Endothelial cell of umbilical vein (primary cell): Measurements from ENCODE around the gene TMED7. TPM values are rescaled to one million over a fixed set of nuclear protein-coding genes. Genes with fewer than 3 reads are reported as not detected.

Experiments
- BruUV-seq: library from RNA; stranded (reverse); fragments of 400-500 nt; replicated peaks from 2 replicates; lab custom pipeline; 2021; lab: Mats Ljungman, UMichigan
- CTCF ChIA-PET: fragments of 300-600, 350-600 bp; sonication (Branson Sonifier 250); formaldehyde crosslinking; loops from one replicate; lab custom pipeline; 2021; ENCODE audit warnings: antibody characterized with exemption, inconsistent platforms; lab: Charles Lee
- POLR2A ChIA-PET: fragments of 300-600, 350-600 bp; sonication (Branson Sonifier 250); formaldehyde crosslinking; loops from one replicate; lab custom pipeline; 2021; ENCODE audit warnings: antibody characterized with exemption, inconsistent platforms; lab: Charles Lee
- DNase-seq: peaks from one replicate; pipeline ENCODE4 v3.0.0-alpha.2; 2011; ENCODE audit warnings: low read depth, low spot score
- FAIRE-seq: peaks from 2 replicates; lab custom pipeline; 2011; peaks lifted over from hg19 to GRCh38; lab: Jason Lieb, UNC
- H2AFZ ChIP-seq: 2 replicates; pipeline ENCODE4 v1.6.0; 2012; ENCODE audit warnings: low read depth, low read length, control low read depth, inconsistent platforms
- H3K27ac ChIP-seq: 2 replicates; pipeline ENCODE4 v1.5.1; 2011; ENCODE audit warnings: low read depth, mild to moderate bottlenecking, control low read depth, low read length, moderate library complexity; ENCODE audit not compliant: insufficient read depth
- H3K27me3 ChIP-seq, 2 experiments: 2 replicates each; pipeline versions ENCODE4 v1.6.0 to v1.6.1; 2011; ENCODE audit warnings: low read length in 2 of 2, mixed read lengths in 1 of 2; ENCODE audit not compliant: control insufficient read depth in 2 of 2, insufficient read depth in 2 of 2
- H3K36me3 ChIP-seq, 2 experiments: 2 replicates in 1 of 2; 3 replicates in 1 of 2; pipeline ENCODE4 v1.5.1; 2011; ENCODE audit warnings: low read length in 2 of 2, mild to moderate bottlenecking in 1 of 2, moderate library complexity in 1 of 2; ENCODE audit not compliant: control insufficient read depth in 2 of 2, insufficient read depth in 2 of 2; ENCODE audit errors: extremely low read depth in 1 of 2
- H3K4me1 ChIP-seq: 3 replicates; pipeline ENCODE4 v1.5.1; 2011; ENCODE audit warnings: mild to moderate bottlenecking, low read length; ENCODE audit not compliant: control insufficient read depth, insufficient read depth; ENCODE audit errors: extremely low read depth
- H3K4me2 ChIP-seq: 2 replicates; pipeline ENCODE4 v1.6.1; 2011; ENCODE audit warnings: low read length, control low read depth, mixed read lengths; ENCODE audit not compliant: insufficient read depth
- H3K4me3 ChIP-seq, 3 experiments: fragments of 200-600 bp in 1 of 3; sonication (generic), shearing (Covaris generic) in 1 of 3; replicated peaks in 1 of 3; 2 replicates each; pipeline ENCODE4 v1.5.1; 2011 to 2016; ENCODE audit warnings: control low read depth in 3 of 3, low read length in 3 of 3, mild to moderate bottlenecking in 2 of 3, inconsistent platforms in 1 of 3, low read depth in 1 of 3, moderate library complexity in 1 of 3; ENCODE audit not compliant: insufficient read depth in 1 of 3
- H3K79me2 ChIP-seq: 2 replicates; pipeline ENCODE4 v1.6.0; 2012; ENCODE audit warnings: low read length, inconsistent platforms; ENCODE audit not compliant: control insufficient read depth, insufficient read depth
- H3K9ac ChIP-seq: replicated peaks from 2 replicates; pipeline ENCODE3; 2011; ENCODE audit warnings: low read length, control low read depth; ENCODE audit not compliant: insufficient read depth; ENCODE audit errors: extremely low read depth
- H3K9me1 ChIP-seq: replicated peaks from 3 replicates; pipeline ENCODE4 v1.6.0; 2011; ENCODE audit warnings: mild to moderate bottlenecking, low read length; ENCODE audit not compliant: control insufficient read depth, insufficient read depth; ENCODE audit errors: extremely low read depth
- H3K9me3 ChIP-seq: replicated peaks from 2 replicates; pipeline ENCODE4 v1.5.1; 2012; ENCODE audit warnings: low read length, inconsistent platforms; ENCODE audit not compliant: control insufficient read depth, insufficient read depth
- H4K20me1 ChIP-seq: replicated peaks from 2 replicates; pipeline ENCODE3; 2011; ENCODE audit warnings: mild to moderate bottlenecking, low read length; ENCODE audit not compliant: control insufficient read depth, insufficient read depth; ENCODE audit errors: extremely low read depth
- CTCF ChIP-seq, 2 donors: IDR thresholded peaks; 1 replicate in 1 of 2; 2 replicates in 1 of 2; pipeline ENCODE4 v1.5.1; 2011; ENCODE audit warnings: low read length in 2 of 2, mild to moderate bottlenecking in 2 of 2, moderate library complexity in 2 of 2, control low read depth in 1 of 2, inconsistent platforms in 1 of 2, low read depth in 1 of 2; ENCODE audit not compliant: insufficient read depth in 1 of 2; ENCODE audit errors: extremely low read depth in 1 of 2
- EZH2 ChIP-seq: IDR thresholded peaks from 2 replicates; pipeline ENCODE4 v1.6.1; 2012; ENCODE audit warnings: borderline replicate concordance, low read depth, mild to moderate bottlenecking, moderate library complexity, low read length, inconsistent platforms; ENCODE audit not compliant: severe bottlenecking
- FOS ChIP-seq: IDR thresholded peaks from 2 replicates; pipeline ENCODE4 v1.6.1; 2011; ENCODE audit warnings: mild to moderate bottlenecking, low read length, moderate library complexity, borderline replicate concordance; ENCODE audit not compliant: insufficient read depth
- GATA2 ChIP-seq: IDR thresholded peaks from 2 replicates; pipeline ENCODE4 v1.7.0; 2011; ENCODE audit warnings: low read depth, mild to moderate bottlenecking, moderate library complexity, mixed read lengths, low read length; ENCODE audit not compliant: insufficient read length, insufficient read depth
- JUN ChIP-seq: IDR thresholded peaks from 2 replicates; pipeline ENCODE4 v1.6.1; 2011; ENCODE audit warnings: borderline replicate concordance, low read depth; ENCODE audit not compliant: insufficient read length, insufficient read depth
- MAX ChIP-seq: IDR thresholded peaks from 2 replicates; pipeline ENCODE4 v1.6.1; 2011; ENCODE audit not compliant: insufficient read depth, insufficient read length
- MYC ChIP-seq: IDR thresholded peaks from one replicate; pipeline ENCODE4 v1.6.1; 2011; ENCODE audit warnings: mild to moderate bottlenecking, low read depth, low read length
- POLR2A ChIP-seq: IDR thresholded peaks from 2 replicates; pipeline ENCODE4 v1.6.1; 2012; ENCODE audit warnings: low read depth, mild to moderate bottlenecking, control low read depth, low read length
- POLR2AphosphoS5 ChIP-seq: IDR thresholded peaks from 2 replicates; pipeline ENCODE4 v1.6.1; 2012; ENCODE audit warnings: low read depth, mild to moderate bottlenecking, control low read depth, low read length, moderate library complexity; ENCODE audit not compliant: insufficient read depth
- dilution Hi-C: fragments of 300-500 bp; cut with MboI; formaldehyde crosslinking; loops from one replicate; pipeline ENCODE4 v1.15.0; 2019; ENCODE audit warnings: low sequenced_read_pairs; ENCODE audit not compliant: extremely low pct_ligation_motif_present
- intact Hi-C: fragments of 100-400 bp; cut with micrococcal nuclease; formaldehyde crosslinking; loops from one replicate; pipeline ENCODE4 v1.10.0; 2022
- polyA plus RNA-seq, 4 experiments: library from polyadenylated mRNA; depleted of rRNA in 3 of 4; stranded (reverse) in 3 of 4; unstranded in 1 of 4; fragments of >200 nt; gene quantifications; 2 replicates each; pipeline versions ENCODE4 v1.2.1 to v1.2.3, GENCODE V29; 2011 to 2012; ENCODE audit warnings: missing spikeins in 1 of 4
- total RNA-seq: library from RNA; stranded (reverse); gene quantifications from 2 replicates; pipeline ENCODE4 v1.2.3, GENCODE V29; 2021

TMED7 gene
- total and polyA plus RNA-seq, 2 donors (not counting 3 experiments of a cell fraction or from before 2014, with no cell fraction given) = 57.6 to 101 TPM

GRCh38 chr5:115577741-115578140 is 48.1 kb downstream of the TMED7 start:
- intact Hi-C loops = no loop called here
- TF ChIP-seq FOS = no peak
- no peak for TF ChIP-seq JUN
- TF ChIP-seq MYC = no peak
- TF ChIP-seq MAX = no peak
- no peak for TF ChIP-seq POLR2A
- no peak for TF ChIP-seq CTCF (IDR thresholded peaks at IDR 0.05; ENCODE audit: extremely low read depth in 1 of 2, insufficient read depth in 1 of 2, low read depth in 1 of 2, low read length in 2 of 2)
- no peak for TF ChIP-seq EZH2
- TF ChIP-seq GATA2 = no peak
- no peak for TF ChIP-seq POLR2AphosphoS5
- dilution Hi-C loops = no loop called here
- H3K4me3 ChIP-seq = no peak overlapping the region
- ChIA-PET CTCF (interaction anchor here (6.3 kb wide), 1 partner anchor 268 kb away, joined by 98 read pairs; no protein-coding TSS in a partner anchor), POLR2A (no interaction called here)
- H3K27ac ChIP-seq = no peak overlapping the region
- no peaks in the 10 kb centered on the region for H3K9me3 ChIP-seq
- no peak overlapping the region for H2AFZ ChIP-seq
- no peaks in the 10 kb centered on the region for H3K79me2 ChIP-seq
- no peak overlapping the region for H3K4me2 ChIP-seq
- H3K4me1 ChIP-seq = peaks cover 30% of the 10 kb centered on the region
- H4K20me1 ChIP-seq = no peaks in the 10 kb centered on the region
- no peak overlapping the region for H3K9ac ChIP-seq
- DNase-seq = no peak
- no peaks in the 10 kb centered on the region for H3K9me1 ChIP-seq
- FAIRE-seq = no peak
- H3K27me3 ChIP-seq = no peaks in the 10 kb centered on the region
- BruUV-seq = no TSS peak
- H3K36me3 ChIP-seq = no peaks in the 10 kb centered on the region
